ENCODE measurements around the gene IGFBP3. TPM values are rescaled to one million over a fixed set of nuclear protein-coding genes. Genes with fewer than 3 reads are reported as not detected.
A peak's percentile ranks its signal among the peaks of the same experiment; 100 is the strongest.

IGFBP3 gene, protein sequence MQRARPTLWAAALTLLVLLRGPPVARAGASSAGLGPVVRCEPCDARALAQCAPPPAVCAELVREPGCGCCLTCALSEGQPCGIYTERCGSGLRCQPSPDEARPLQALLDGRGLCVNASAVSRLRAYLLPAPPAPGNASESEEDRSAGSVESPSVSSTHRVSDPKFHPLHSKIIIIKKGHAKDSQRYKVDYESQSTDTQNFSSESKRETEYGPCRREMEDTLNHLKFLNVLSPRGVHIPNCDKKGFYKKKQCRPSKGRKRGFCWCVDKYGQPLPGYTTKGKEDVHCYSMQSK
- total RNA-seq: 100 to 1,000 TPM; 122 to 251 TPM

DNA sequence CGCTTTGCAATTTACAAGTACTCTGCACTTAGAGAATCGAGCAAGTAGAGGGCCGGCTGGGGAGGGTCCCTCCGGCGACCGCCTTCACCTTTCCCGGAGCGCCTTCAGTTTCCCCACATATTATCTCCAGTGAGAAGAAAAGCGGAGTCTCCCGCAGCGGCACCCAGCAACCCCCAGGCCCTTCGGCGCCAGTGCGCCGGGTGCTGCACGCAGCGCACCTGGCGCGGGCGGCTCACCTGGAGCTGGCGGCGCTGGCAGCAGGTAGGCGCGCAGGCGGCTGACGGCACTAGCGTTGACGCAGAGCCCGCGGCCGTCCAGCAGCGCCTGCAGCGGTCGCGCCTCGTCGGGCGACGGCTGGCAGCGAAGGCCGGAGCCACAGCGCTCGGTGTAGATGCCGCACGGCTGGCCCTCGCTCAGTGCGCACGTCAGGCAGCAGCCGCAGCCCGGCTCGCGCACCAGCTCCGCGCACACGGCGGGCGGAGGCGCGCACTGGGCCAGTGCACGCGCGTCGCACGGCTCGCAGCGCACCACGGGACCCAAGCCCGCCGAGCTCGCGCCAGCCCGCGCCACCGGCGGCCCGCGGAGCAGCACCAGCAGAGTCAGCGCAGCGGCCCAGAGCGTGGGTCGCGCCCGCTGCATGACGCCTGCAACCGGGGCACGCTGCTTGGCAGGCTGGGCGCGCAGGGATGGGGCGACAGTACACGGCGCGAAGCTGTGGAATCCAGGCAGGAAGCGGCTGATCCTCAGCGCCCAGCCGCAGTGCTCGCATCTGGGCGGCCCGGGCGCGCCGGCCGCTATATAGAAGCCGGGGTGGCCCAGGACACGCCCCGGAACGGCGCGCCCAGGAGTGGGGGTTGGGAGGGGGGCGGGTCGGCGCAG, at the start of gene IGFBP3:
IGFBP3 (minus strand) TSS at position 771 of the 879 bp plus-strand sequence; CDS start at position 639, 132 bp downstream.
- H3K4me1 ChIP-seq: peaks cover 0 to 51% of the 10 kb centered on the region in 2 donors
- H3K9me3 ChIP-seq: no peaks in the 10 kb centered on the region
- H3K27ac ChIP-seq: peak within 1 kb of the TSS in 1 of 2 donors; percentile 56
- TF ChIP-seq, protein P1, sequence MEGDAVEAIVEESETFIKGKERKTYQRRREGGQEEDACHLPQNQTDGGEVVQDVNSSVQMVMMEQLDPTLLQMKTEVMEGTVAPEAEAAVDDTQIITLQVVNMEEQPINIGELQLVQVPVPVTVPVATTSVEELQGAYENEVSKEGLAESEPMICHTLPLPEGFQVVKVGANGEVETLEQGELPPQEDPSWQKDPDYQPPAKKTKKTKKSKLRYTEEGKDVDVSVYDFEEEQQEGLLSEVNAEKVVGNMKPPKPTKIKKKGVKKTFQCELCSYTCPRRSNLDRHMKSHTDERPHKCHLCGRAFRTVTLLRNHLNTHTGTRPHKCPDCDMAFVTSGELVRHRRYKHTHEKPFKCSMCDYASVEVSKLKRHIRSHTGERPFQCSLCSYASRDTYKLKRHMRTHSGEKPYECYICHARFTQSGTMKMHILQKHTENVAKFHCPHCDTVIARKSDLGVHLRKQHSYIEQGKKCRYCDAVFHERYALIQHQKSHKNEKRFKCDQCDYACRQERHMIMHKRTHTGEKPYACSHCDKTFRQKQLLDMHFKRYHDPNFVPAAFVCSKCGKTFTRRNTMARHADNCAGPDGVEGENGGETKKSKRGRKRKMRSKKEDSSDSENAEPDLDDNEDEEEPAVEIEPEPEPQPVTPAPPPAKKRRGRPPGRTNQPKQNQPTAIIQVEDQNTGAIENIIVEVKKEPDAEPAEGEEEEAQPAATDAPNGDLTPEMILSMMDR (IDR thresholded peaks at IDR 0.05): no peak
- H3K36me3 ChIP-seq: peaks cover 8% of the 10 kb centered on the region
- H3K27me3 ChIP-seq: no peaks in the 10 kb centered on the region
- H3K4me3 ChIP-seq: peak within 1 kb of the TSS; percentile 39 to 56
- DNase-seq (ENCODE audit: low spot score): no peak

DNA sequence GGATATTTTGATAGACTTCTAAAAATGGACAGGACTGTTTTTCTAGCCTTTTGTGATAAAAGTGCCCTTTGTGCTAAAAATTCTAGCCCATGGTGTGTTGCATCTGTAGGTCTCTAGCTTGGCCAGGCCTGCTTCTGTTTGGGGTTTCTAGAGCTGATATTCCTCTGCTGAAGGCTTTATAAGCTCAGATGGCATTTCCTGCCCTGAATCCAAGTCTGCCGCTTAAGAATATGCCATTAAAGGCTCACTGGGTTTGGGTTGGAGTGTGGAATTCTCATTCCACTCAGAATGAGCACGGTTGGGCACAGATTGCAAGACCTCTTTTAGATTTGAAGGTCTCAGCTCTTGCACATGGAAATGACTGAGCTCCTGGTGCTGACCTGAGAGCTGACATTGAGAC, 49.4 kb upstream of the IGFBP3 start:
- no peak overlapping the region for H3K27ac ChIP-seq
- peaks cover 0 to 15% of the 10 kb centered on the region in 2 donors for H3K4me1 ChIP-seq
- no peaks in the 10 kb centered on the region for H3K27me3 ChIP-seq
- H3K9me3 ChIP-seq: no peaks in the 10 kb centered on the region
- TF ChIP-seq, protein P1 (IDR thresholded peaks at IDR 0.05): no peak
- DNase-seq (ENCODE audit: low spot score): no peak
- H3K4me3 ChIP-seq: no peak overlapping the region
- no peaks in the 10 kb centered on the region for H3K36me3 ChIP-seq

DNA sequence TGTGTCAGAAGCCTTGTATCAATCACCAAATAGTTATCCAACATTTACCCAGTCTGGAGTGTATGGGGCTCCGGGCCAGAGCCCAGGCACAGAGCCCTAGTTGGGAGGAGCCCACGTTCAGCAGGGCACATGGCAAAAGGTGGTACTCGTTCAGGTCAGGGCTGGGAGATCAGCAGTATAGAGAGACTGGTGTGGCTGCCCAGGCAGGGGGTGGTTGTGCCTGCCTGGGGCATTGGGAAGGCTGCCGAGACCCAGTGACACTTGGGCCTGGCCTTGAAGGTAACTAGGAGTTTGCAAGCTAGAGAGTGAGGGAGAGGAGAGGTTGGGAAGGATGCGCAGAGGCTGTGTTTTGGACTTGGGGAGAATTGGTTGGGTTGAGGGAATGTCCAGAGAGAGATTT, 48.9 kb upstream of the IGFBP3 start:
- no peak for DNase-seq (ENCODE audit: low spot score)
- Histone ChIP-seq H3K36me3 (no peaks in the 10 kb centered on the region), H3K4me3 (no peak overlapping the region), H3K27ac (no peak overlapping the region), H3K4me1 (peaks cover 0 to 11% of the 10 kb centered on the region in 2 donors), H3K27me3 (no peaks in the 10 kb centered on the region), H3K9me3 (no peaks in the 10 kb centered on the region)
- TF ChIP-seq, protein P1 (IDR thresholded peaks at IDR 0.05): no peak

DNA sequence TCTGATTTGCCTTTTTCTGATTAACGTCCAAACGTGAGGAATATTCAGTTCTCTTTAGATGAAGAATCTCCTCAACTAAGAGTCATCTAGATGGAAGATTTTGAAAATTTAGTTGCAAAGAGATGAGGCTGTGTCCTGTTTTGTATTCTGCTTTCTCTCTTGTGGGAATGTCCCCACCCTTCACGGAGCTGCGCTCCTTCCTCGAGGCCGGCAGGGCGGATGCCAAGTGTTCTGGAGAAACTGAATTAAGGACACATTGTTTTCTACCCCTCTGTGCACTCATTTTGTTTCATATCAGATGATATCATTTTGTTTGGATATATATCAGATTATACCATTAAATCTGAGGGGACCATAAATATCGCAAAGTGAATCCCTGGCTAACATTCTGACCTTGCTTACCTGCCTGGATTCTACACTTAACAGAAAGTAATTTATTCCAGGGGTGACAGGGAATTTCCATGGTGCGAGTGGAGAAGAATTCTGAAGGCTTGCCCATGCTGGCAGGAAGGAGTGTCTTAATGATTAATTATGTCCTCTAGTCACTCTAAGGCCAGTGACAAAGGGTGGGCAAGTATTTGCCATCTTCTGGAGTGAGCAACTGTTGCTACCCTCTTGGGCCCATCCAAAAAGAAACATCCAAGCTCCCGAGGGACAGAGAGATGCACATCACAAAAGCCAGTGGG, 47.9 kb upstream of the IGFBP3 start:
- no peak overlapping the region for H3K4me3 ChIP-seq
- no peak for DNase-seq (ENCODE audit: low spot score)
- H3K27me3 ChIP-seq: no peaks in the 10 kb centered on the region
- H3K36me3 ChIP-seq: no peaks in the 10 kb centered on the region
- no peak overlapping the region for H3K27ac ChIP-seq
- peaks cover 0 to 2% of the 10 kb centered on the region in 2 donors for H3K4me1 ChIP-seq
- H3K9me3 ChIP-seq: no peaks in the 10 kb centered on the region
- TF ChIP-seq, protein P1 (IDR thresholded peaks at IDR 0.05): no peak

DNA sequence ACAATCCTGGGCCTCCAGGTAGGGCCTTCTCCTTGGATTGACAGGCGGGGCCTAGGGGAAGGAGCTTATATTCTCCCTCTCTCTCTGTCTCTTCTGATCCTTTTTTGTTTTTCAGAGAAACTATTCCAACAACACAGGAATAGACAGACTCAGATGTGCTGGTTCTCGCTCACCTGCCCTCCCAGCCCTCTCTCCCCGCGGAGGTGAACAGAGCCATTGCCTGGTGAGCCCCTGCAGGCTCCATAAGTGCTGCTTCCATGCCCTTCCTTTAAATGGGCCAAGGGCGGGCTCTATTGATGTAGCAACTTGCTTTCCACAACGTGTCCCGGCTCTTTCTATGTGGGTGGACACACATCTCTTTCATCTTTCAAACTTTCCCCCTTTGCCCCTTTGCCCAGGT, 47.2 kb upstream of the IGFBP3 start:
- no peaks in the 10 kb centered on the region for H3K27me3 ChIP-seq
- no peaks in the 10 kb centered on the region for H3K4me1 ChIP-seq
- no peak overlapping the region for H3K27ac ChIP-seq
- no peak overlapping the region for H3K4me3 ChIP-seq
- no peaks in the 10 kb centered on the region for H3K36me3 ChIP-seq
- TF ChIP-seq, protein P1 (IDR thresholded peaks at IDR 0.05): no peak
- DNase-seq (ENCODE audit: low spot score): no peak
- H3K9me3 ChIP-seq: no peaks in the 10 kb centered on the region

Data from right atrium auricular region (tissue), 2 donors.